NCI-H2081 (cell line): ENCODE results near the gene NKX2-3.

ENCODE experiments used
- DNase-seq, 2 experiments: peaks; one replicate each; lab custom pipeline; 2025; lab: John Stamatoyannopoulos, UW

The NKX2-3 gene

DNA sequence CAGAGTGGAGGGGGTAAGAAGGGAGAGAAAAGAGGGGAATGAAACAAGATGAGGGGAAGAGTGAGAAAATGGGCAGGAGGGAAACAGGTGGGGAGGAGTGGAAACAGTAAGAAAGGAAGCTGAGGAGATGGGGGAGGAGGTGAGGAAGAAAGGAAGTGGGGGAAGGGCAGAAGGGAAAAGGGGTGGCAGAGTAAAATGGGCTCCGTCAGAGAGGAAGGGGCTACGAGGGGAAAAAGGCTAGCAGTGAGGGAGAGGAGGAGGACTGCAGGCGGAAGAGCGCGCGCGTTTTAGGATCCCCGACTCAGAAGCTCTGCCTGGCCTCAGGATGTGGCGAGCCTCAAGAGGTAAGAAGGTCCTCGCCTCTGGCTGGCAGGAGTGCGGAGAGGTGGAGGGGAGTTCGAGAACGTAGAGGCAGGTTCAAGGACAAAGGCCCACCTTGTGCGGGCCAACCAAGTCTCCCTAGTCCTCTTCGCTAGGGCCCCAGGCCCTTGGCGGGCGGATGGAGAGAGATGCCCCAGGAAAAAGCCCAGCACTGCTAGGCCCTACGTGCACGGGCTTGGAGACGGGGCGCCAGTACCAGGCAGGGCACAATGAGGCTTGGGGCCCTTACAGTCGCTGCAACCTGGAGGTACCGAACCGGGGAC, 5.8 kb upstream of the NKX2-3 start:
- no peak for DNase-seq

DNA sequence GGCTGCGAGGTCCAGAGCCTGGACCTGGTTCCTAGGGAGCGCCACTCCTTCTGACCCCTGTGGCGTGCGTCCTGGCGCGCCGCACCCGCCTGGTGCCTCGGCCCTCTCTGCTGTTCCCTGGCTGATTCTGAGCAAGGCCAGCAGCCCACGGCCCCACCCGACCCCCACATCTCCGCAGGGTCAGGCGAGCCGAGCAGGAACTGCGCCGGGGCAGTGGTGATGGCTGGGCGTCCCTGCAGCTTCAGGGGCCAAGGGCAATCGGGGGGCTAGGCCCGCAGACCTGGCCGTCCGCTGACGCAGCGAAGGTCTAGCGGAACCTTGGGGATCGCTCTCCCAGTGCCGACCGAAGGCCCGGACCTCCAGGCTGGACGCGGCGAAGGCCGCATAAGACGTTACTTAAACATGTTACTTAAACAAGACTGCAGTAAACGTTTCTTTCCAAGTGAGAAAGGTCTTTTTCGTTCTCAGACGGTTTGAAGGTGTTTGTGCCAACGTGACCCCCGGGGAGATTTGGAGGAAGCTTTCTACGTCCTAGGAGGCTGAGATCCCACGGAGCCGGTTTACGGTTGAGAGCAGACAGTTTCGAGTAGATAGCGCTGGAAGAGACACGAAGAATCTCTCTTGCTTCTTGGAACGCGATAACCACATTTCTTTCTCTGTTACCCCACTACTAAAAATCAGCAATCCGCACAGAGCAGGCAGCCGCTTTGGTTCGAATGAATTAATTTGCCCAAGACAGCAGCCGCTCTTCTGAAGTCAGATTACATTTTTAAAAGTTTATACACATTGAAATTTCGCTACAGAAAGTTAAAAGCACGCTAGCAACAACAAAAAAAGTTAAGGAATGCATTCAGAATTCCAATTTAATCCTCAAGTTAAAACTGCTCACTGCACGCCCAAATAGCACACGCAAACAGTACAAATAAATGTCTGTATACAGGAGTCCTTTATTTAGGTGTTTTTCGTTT, 4.9 kb upstream of the NKX2-3 start:
- DNase-seq: no peak

DNA sequence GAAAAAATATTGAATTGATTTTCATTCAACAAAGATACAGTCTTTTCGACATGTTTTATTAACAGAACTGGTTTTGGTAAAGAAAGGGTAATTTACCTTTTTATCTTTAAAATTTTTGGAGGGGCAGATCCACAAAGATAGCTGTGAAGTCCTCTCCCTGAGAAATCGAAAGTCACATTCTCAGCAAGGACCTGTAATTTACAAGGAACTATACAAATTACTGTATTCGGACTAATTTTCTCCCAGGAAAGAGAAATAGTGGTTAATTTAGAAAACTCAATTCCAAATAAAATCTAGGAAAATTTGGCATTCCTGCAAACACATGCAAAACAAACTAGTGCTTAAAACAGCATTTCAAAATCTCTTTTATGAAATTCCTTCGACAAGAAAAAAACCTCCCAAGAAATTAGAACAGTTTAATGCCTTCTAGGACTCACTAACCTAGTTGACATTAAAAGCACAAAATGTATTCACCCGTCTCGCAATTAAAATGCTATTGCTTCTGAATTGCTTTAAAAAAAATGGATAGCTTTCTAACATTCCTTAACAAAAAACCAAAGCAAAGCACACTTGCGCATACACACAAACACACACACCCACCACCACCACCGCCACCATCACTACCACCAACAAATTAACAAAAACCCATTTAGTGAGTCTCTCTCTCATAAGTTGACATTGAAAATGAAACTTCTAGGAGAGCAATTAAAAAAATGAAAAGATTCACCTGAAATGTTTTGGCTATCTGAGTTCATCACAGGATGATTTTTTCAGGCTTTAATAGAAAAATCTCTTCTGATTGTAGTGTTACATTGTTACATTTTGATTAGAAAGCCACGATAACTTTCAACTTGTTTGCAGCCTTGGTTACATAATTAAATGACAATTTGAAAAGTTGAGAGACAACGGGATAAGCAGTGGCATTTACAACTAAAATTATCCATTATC, 4.0 kb upstream of the NKX2-3 start:
- no peak for DNase-seq

DNA sequence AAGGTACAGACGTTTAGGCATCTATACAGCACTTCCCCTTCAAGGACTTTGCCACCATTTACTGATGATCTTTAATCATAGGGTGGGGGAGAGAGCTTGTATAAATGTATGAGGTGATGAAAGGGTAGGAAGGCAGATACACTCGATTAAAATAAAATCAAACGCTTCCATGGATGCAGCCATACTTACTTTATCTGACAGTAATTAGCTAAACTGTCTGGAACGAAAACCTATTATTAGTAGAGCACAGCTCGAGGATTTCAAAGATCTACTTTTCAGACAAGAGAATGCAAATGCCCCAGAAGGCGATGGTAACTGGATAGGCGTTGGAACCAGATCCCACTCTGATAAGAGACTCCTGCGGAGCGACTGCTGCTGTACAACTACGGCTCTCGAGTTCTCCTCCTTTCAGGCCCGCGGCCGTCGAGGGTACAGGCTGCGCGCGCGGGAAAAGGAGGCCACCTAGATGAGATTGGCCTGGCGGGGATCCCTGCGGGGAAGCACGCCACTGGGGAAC, 3.1 kb upstream of the NKX2-3 start:
- peak in 1 of 2 experiments; percentile 11 for DNase-seq

DNA sequence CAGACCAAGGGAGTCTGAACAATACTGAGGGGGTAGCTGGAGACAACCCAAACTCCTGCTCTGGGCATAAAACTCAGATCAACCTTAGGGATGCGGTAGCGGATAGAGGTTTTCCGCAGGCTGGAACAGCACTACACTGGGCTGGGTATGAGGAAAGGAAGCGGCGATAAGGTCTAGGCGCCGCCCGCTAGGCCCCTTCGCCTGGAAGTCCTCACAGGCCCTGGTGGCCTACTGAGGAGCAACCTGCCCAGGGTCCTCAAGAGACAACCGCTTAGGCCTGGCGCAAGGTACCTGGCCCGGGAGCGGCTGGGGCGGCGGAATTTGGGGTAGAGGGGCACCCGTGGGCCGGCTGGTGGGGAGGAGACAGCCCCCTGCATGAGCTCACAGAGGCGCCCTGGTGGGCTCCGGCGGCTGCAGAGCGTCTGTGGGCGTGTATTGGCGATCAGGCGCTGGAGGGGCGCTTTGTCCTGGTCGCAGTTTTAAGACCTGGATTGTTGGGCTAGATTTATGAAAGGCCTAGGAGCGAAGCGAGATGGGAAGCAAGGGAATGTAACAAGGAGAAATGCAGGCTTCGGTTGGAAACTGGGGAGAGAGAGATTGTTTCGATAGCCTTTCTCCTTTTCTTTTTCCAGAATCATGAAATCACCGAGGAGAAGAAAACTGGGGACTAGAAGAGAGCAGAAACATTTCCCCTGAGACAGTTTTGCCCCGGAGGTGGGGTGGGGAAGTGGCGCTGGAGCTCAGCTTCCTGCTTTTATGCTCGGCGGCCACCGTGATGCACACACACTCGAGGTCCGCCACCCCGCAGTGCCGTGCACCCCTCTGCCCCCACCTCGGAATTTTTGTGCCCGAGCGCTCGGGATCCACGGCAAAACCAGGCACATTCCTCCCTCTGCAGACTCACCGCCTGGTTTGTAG, 2.4 kb upstream of the NKX2-3 start:
- DNase-seq: no peak

DNA sequence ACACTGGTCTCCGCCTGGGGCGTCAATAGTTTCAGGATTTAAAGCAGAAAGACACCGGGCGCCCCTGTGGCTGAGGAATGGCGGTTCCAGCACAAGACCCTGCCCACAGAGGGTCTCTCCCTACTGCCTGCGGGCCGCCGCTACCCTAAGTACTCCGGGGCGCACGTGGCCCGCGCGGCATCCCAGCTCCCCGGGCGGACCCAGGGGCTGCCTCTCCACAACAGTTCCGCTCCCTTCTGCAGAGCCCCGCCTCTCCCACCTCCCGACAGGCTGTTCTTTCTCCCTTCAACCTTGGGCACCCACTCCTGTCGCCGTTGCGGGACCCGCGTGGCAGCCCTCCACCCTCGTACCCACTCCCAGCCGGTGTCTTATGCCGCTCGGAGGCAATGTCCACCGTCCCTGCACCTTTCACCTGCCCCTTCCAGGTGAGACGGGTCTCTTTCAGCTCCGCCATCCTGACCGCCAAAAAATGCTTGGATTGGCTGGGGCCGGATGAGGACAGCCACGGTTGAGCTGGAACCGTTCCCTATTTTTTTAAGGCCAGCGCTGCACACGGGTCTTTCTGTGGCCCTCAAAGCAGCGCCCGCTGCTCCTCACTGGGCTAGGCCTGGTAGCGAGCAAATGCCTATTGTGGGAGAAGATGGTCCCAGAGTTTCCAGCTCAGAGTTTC, 1.6 kb upstream of the NKX2-3 start:
- DNase-seq: no peak

DNA sequence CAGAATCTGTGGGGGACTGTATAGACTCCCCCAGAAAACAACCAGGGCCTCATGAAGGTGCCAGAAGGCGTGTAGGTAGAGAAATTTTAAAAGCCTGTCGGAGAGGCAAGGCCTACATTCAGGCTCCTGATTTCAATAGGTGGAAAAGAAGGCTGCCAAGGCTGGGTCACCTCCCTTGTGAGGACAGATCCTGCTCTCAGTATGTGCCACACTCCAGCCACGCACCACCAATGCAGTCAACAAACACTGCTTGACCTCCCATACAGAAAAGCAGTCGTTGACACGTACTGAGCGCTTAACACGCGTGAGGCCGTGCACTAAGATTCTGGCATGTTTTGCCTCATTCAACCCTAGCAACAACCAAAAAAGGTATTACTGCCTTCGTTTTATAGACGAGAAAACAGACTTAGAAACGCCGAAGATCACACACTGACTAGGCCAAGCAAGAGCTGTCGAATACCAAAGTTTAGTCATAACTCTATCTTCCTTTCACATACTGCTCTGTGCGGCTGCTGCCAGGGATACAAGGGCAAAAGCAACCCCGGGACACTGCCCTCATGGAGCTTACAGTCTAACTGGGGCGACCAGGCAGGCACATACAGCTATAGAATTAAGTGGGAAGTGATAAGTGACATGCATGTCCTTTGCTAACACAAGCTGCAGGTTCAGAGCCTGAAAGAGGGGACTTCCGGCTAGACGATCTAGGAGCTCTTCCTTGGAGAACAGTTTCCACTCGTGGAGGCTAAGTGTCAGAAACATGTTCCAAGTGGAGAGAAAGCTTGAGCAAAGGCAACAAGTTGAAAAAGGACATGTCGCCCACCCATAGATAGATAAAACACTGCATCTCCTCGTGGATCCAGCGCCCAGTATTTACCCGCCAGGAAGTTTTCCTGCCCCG, 797 bp upstream of the NKX2-3 start:
- no peak for DNase-seq

DNA sequence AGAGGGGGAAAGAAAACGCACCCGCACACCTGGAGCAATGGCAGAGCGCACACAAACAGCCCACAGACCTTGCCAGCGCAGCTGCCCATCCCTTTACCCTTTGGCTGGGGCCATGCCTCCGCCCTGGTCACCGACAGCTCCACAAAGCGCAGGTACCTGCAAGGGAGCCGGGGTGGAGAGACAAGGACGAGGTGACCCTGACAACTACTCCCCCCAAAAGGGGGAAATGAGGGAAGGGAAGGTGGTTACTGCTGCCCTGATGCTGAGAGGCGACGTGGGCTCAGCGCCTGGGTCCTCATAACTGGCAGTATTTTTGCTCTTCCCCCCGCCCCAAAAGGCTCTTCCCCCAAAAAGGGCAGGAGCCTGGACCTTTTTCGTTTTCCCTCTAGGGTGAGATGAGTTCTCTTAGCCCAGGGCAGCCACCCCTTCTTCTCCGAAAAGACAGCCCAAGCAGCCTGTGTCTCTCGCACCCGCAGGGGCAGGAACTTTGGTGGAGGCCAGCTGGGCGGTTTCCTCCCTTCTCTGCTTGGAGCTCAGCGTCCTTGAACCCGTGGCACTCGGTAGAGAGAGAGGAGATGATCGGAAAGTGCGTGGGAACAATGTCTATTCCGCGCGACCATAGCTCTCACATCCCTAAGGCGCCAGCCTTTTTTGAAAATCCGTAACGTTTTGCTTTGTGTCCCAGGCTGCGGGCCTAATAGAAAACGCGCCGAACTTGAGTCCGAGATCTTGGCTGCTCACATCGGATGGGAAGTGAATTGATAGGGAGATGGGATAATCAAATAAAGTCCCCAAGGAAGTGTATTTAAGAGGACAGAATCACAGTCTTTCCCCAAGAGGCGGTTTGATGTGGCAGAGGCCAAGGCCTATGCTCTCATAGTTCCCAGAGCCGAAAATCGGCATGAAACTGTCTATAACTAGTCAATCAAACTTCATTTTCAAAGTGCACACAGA, 1.0 kb downstream of the NKX2-3 start:
- no peak for DNase-seq

DNA sequence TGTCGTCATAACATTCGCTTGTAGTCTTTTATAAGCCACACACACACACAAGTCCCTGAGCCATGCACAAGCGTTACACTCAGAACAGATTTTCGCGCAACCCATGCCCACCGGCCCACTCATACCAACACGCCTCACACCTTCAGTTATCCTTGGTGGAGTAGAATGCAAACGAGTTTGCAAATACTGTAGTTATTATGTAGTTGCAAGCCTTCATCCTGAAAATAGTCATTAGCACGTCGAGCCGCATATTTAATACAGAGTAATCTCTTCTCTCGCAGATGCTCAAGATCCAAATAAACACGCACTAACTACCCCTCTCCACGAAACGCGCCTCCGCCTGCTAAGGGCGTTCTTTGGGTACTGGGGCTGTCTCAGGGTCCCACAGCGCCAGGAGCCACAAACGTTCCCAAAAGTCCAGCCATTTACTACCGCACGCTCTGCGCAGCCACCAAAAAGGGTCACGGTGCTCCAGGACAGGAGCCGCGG, 1.8 kb downstream of the NKX2-3 start:
- no peak for DNase-seq

DNA sequence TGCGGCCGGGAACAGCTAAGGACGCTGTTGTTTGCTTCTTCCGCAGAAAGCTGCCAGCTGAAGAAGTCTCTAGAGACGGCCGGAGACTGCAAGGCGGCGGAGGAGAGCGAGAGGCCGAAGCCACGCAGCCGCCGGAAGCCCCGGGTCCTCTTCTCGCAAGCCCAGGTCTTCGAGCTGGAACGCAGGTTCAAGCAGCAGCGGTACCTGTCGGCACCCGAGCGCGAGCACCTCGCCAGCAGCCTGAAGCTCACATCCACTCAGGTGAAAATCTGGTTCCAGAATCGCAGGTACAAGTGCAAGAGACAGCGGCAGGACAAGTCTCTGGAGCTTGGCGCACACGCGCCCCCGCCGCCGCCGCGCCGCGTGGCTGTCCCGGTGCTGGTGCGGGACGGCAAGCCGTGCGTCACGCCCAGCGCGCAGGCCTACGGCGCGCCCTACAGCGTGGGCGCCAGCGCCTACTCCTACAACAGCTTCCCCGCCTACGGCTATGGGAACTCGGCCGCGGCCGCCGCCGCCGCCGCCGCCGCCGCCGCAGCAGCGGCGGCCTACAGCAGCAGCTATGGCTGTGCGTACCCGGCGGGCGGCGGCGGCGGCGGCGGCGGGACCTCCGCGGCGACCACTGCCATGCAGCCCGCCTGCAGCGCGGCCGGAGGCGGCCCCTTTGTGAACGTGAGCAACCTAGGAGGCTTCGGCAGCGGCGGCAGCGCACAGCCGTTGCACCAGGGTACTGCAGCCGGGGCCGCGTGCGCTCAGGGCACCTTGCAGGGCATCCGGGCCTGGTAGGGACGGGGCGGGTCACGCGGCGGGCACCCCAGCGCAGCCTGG, 2.4 kb downstream of the NKX2-3 start:
- peak in 1 of 2 experiments; percentile 24 for DNase-seq

DNA sequence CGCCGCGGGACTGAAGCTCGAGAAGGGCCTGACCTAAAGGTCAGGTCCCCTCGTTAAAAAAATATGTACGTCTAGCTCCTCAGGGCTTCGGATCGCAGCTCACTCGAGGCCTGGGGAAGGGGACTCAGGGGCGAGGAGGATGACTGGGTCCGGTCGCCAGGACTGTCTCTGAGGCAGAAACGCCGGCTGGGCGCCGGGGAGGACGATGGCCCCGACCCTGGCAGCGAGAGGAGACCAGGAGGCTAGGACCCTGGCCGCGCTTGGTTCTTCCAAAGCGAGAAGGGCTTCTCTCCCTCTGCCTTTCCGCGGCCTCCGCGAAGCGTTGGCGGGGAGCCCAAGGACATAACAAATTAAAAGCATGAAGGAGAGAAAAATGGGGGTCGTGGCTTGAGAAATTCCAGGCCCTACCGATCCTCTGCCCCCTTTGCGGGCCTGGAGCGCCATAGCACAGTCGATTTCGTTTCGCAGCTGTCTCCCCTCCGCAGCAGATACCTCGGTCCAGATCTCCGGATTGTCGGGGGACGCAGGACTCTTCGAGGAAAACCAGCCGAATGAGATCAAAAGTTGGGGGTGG, 3.1 kb downstream of the NKX2-3 start:
- DNase-seq: no peak

DNA sequence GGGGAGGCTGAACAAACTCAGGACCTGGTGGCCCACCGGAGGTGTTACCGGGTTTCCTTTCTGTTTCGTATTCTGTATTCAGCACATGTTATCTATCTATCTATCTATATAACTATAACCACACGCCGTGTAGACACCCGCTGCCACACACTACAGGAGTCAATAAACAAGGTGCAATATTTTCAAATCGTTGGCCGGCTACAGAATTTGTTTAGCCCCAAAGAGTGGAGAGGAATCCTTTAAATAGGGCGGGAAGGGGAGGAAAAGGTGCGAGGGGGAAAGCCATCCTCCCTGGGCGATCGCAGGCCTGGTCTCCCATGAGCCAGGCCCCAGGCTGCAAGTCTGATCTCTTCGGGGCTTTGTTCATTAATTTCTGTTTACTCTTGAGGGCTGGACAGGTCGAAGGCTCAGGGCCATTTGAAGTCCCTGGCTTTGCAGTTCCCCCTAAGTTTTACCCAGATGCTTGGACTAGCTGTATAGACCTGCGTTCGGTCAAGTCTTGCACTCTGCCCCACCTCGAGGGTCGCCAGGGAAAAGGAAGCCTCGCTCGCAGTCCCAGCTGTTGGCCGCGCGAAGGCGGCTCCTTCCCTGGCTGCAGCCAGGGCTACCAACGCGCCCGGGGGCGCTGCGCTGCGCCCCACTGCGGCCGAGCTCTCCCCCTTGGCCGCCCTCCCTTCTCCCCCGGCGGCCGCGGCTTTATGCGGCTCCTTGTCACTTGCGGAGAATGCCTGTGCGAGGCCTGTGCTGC, 3.8 kb downstream of the NKX2-3 start:
- DNase-seq: no peak

DNA sequence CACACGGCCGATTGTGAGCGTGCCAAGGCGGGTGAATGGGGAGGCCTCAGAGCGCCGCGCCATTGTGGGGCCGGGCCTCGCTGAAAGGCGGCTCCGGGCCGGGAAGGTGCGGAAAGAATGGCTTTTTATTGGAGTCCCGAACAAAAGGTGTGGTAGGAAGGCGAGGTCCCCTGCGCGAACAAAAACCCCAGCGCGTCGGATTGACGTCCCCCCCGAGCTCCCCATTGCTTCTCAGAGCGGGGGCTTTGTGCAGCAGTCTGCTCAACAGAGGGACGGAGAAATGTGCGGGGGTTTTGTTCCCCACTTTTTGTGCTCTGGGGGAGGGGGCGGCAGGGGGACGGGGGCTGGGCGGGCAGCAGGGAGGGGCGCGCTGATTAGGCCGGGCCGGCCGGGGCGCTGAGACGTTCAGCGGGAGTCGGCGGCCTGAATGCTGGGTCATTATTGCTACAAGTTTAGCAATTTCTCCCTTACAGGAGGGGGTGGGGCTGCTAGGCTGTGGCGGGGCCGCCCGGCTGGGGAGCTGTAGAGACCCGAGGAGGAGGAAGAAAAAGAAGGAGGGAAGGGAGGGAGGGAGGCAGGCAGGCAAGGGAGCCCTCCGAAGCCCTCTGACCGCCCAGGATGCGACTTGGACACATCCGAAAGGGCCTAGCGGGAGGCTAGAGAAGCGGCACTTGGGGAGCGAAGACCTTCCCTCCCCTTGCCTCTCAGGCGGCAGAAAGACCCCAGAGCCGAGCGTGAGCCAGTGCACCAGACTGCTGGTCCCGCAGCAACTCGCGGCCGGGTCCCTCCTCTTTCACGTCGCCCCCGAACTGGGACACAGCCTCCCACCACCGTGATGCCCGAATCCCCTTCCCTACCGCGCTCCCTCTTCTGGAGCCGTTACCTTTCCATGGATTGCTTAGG, 4.6 kb downstream of the NKX2-3 start:
- DNase-seq: no peak

DNA sequence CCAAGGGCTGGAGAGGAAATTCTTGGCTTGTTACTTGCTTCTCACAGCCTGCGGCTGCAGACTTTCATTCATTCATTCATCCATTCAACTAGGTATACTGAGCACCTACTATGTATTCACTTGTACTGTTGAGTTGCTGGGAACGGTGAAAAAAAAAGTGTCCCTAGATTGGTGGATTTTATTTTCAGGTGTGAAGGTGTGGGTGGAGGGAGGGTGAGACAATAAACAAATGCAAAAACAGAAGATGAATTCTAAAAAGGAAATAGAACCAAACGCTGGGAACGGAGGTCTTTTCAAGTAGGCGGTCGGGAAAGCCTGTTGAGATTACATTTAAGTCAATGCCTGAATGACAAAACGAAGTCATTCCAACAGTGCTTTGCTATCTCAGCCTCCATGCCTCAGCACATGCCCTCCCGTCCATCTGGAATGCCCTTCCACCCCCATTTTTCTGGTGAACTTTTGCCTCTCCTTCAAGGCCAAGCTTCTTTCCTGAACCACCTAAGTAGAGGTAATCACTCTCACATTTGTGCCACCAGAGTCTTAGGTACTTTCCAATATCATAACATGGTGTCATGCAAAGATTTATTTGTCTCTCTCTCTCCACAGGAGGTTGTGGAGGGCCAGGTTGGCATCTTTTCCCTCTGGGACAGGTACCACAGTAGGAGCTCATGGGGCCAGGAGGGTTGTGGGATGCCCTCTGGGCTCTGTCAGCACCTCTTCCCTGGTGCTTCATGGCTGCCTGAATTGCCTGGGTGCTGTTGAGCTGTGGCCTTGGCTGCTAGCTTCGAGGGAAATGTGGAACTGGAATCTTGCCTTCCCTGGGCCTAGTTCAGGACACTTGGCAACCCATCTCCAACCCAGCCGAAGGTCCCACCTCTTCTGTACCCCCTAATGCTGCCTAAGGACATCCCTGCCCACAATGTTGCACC, 5.5 kb downstream of the NKX2-3 start:
- DNase-seq: no peak
